Measurements from ENCODE around the gene SCN9A.

DNA sequence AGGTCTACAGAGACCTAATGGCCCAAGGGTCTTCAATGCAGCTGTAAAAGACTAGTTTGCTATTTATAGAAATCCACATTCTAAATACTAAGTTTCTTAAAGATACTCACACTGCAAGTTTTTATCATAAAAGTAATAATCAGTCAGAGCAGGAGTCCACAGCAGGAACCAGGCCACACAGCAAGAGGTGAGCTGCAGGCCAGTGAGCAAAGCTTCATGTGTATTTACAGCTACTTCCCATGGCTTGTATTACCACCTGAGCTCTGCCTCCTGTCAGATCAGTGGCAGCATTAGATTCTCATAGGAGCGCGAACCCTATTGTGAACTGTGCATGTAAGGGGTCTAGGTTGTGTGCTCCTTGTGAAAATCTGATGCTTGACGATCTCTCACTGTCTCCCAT is 6.7 kb upstream of the SCN9A start:
- TF ChIP-seq POLR2A (IDR thresholded peaks at IDR 0.05): no peak
- TF ChIP-seq, protein P1, sequence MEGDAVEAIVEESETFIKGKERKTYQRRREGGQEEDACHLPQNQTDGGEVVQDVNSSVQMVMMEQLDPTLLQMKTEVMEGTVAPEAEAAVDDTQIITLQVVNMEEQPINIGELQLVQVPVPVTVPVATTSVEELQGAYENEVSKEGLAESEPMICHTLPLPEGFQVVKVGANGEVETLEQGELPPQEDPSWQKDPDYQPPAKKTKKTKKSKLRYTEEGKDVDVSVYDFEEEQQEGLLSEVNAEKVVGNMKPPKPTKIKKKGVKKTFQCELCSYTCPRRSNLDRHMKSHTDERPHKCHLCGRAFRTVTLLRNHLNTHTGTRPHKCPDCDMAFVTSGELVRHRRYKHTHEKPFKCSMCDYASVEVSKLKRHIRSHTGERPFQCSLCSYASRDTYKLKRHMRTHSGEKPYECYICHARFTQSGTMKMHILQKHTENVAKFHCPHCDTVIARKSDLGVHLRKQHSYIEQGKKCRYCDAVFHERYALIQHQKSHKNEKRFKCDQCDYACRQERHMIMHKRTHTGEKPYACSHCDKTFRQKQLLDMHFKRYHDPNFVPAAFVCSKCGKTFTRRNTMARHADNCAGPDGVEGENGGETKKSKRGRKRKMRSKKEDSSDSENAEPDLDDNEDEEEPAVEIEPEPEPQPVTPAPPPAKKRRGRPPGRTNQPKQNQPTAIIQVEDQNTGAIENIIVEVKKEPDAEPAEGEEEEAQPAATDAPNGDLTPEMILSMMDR (IDR thresholded peaks at IDR 0.05): no peak

Measured in lower leg skin (tissue), 3 donors.